ENCODE data around the gene SYCN.

SYCN gene

GRCh38 chr19:39155741-39156140 is 48.3 kb downstream of the SYCN start:
- no peak for DNase-seq (ENCODE audit: low spot score)

- DNase-seq (ENCODE audit: low spot score), result no peak
Observed at GRCh38 chr19:39155114-39155700, 48.9 kb downstream of the SYCN start.

GRCh38 chr19:39154629-39155100 is 49.4 kb downstream of the SYCN start:
- DNase-seq (ENCODE audit: low spot score), result no peak

GRCh38 chr19:39154100-39154628 is 49.9 kb downstream of the SYCN start:
- DNase-seq (ENCODE audit: low spot score), result no peak
